ENCODE measurements around the gene STYK1. TPM values are rescaled to one million over a fixed set of nuclear protein-coding genes. Genes with fewer than 3 reads are reported as not detected.

STYK1 gene
- total and polyA plus RNA-seq, 11 donors: 0.01 to 0.21 TPM; not detected in 9

DNA sequence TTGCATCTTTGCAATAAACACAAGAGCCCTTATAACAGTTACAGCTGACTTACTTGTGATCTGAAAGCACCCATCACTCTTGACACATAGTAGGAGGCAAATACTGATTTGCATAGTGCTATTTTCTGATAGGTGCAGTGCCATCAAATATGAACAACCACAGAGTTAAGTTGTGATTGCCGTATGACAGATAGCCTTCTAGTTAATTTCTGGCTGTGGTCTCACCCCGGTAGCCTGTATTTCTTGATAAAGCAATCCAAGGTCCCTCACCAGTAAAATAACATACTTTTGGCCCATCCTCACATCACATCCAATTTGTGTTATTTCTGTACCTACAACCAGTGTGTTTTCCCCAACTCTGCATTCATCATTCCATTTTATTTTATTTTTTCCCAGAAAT is 23.3 kb upstream of the STYK1 start:
- 92 to 96% (median 95%) methylated on average over 2 of the region's 2 CpGs for WGBS, 4 donors
- no peak overlapping the region for H3K4me3 ChIP-seq
- DNase-seq (no peak), ATAC-seq (no peak)
- H3K9me3 ChIP-seq: no peaks in the 10 kb centered on the region
- no peak overlapping the region for H3K27ac ChIP-seq
- intact Hi-C loops (cut with DNase I): no loop called here
- no peaks in the 10 kb centered on the region for H3K27me3 ChIP-seq
- peaks cover 2 to 83% (median 51%) of the 10 kb centered on the region in 9 donors for H3K36me3 ChIP-seq
- peaks cover 0 to 13% (median 0%) of the 10 kb centered on the region in 12 donors for H3K4me1 ChIP-seq
- TF ChIP-seq, protein P1, sequence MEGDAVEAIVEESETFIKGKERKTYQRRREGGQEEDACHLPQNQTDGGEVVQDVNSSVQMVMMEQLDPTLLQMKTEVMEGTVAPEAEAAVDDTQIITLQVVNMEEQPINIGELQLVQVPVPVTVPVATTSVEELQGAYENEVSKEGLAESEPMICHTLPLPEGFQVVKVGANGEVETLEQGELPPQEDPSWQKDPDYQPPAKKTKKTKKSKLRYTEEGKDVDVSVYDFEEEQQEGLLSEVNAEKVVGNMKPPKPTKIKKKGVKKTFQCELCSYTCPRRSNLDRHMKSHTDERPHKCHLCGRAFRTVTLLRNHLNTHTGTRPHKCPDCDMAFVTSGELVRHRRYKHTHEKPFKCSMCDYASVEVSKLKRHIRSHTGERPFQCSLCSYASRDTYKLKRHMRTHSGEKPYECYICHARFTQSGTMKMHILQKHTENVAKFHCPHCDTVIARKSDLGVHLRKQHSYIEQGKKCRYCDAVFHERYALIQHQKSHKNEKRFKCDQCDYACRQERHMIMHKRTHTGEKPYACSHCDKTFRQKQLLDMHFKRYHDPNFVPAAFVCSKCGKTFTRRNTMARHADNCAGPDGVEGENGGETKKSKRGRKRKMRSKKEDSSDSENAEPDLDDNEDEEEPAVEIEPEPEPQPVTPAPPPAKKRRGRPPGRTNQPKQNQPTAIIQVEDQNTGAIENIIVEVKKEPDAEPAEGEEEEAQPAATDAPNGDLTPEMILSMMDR (IDR thresholded peaks at IDR 0.05): no peak
- TF ChIP-seq POLR2A (IDR thresholded peaks at IDR 0.05): no peak

DNA sequence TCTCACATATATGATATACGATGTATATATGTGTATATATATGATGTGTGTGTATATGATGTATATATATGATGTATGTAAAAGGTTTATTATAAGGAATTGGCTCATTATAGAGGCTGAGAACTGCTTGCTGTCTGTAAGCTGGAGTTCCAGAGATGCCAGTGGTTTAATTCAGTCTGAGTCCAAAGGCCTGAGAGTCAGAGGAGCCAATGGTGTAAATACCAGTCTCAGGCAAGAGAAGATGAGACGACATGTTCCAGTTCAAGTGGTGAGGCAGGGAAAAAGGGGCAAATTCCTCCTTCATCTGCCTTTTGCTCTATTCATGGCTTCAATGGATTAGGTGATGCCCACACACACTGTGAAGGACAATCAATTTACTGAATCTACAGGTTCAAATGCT is 17.1 kb upstream of the STYK1 start:
- Histone ChIP-seq H3K4me1 (no peaks in the 10 kb centered on the region), H3K27ac (no peak overlapping the region), H3K36me3 (peaks cover 0 to 25% (median 5%) of the 10 kb centered on the region in 9 donors), H3K4me3 (no peak overlapping the region), H3K9me3 (no peaks in the 10 kb centered on the region), H3K27me3 (no peaks in the 10 kb centered on the region)
- WGBS, 4 donors: 90 to 97% (median 94%) methylated on average over 2 of the region's 2 CpGs
- intact Hi-C loops (cut with DNase I): no loop called here
- TF ChIP-seq POLR2A (IDR thresholded peaks at IDR 0.05): no peak
- ATAC-seq: no peak
- no peak for DNase-seq

DNA sequence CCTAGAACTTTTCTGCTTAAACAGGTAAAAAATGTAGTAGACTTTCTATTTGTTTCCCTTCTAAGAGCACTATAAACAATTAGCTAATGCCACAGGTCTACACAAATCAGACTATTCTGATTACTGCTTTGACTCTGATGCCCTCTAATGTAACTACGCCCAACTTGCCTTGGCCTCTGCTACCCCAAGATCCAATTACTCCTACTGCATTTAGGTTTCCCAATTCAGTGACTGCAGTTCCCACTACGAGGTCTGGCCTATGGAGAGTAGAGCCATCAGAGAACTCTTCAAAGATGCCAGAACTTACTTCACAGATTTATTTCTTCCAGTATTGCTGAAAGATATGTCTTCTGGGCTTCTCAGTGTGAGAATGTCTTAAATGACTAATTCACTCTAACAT is 15.3 kb upstream of the STYK1 start:
- H3K4me1 ChIP-seq: no peaks in the 10 kb centered on the region
- intact Hi-C loops (cut with DNase I): loop anchor here in 1 of 10 donors (10.0 kb wide), 1 partner anchor 56 kb away; no protein-coding TSS in a partner anchor
- DNase-seq (no peak), ATAC-seq (no peak)
- H3K27me3 ChIP-seq: no peaks in the 10 kb centered on the region
- no peak overlapping the region for H3K4me3 ChIP-seq
- no peak overlapping the region for H3K27ac ChIP-seq
- TF ChIP-seq POLR2A (IDR thresholded peaks at IDR 0.05): no peak
- TF ChIP-seq, protein P1 (IDR thresholded peaks at IDR 0.05): no peak
- peaks cover 0 to 7% (median 3%) of the 10 kb centered on the region in 9 donors for H3K36me3 ChIP-seq
- 48 to 97% (median 78%) methylated on average over 2 of the region's 2 CpGs for WGBS, 4 donors
- no peaks in the 10 kb centered on the region for H3K9me3 ChIP-seq

DNA sequence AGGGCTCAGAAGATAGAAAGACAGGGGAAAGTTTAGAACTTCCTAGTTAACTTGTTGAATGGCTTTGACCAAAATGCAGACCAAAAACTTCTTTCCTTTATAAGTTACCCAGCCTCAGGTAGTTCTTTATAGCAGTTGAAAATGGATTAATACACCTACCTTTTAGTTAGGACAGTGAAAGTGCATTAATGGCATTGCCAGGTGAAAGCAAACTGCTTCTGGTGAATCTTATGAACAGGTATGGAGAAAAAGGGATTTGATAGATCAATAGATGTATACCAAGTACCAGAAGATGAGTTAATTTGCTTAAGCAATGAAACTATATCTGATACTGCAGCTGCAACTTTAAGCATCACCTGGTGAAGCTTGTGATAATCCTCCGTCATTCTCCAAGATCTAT is 14.2 kb upstream of the STYK1 start:
- H3K4me3 ChIP-seq: no peak overlapping the region
- intact Hi-C loops (cut with DNase I): loop anchor here in 1 of 10 donors (10.0 kb wide), 1 partner anchor 57 kb away; no protein-coding TSS in a partner anchor
- no peaks in the 10 kb centered on the region for H3K36me3 ChIP-seq
- H3K27me3 ChIP-seq: no peaks in the 10 kb centered on the region
- TF ChIP-seq POLR2A (IDR thresholded peaks at IDR 0.05): no peak
- TF ChIP-seq, protein P1 (IDR thresholded peaks at IDR 0.05): no peak
- no peak overlapping the region for H3K27ac ChIP-seq
- no peaks in the 10 kb centered on the region for H3K4me1 ChIP-seq
- WGBS, 4 donors: 95 to 100% (median 96%) methylated on average over 1 of the region's 1 CpG
- DNase-seq (no peak), ATAC-seq (no peak)
- H3K9me3 ChIP-seq: no peaks in the 10 kb centered on the region

Measured in heart left ventricle (tissue), 16 donors.